Measurements from ENCODE around the gene VPS26B. TPM values are rescaled to one million over a fixed set of nuclear protein-coding genes. Genes with fewer than 3 reads are reported as not detected.

The VPS26B gene
- total and polyA plus RNA-seq, 9 donors, result 19.4 to 46.5 (median 36.3) TPM

DNA sequence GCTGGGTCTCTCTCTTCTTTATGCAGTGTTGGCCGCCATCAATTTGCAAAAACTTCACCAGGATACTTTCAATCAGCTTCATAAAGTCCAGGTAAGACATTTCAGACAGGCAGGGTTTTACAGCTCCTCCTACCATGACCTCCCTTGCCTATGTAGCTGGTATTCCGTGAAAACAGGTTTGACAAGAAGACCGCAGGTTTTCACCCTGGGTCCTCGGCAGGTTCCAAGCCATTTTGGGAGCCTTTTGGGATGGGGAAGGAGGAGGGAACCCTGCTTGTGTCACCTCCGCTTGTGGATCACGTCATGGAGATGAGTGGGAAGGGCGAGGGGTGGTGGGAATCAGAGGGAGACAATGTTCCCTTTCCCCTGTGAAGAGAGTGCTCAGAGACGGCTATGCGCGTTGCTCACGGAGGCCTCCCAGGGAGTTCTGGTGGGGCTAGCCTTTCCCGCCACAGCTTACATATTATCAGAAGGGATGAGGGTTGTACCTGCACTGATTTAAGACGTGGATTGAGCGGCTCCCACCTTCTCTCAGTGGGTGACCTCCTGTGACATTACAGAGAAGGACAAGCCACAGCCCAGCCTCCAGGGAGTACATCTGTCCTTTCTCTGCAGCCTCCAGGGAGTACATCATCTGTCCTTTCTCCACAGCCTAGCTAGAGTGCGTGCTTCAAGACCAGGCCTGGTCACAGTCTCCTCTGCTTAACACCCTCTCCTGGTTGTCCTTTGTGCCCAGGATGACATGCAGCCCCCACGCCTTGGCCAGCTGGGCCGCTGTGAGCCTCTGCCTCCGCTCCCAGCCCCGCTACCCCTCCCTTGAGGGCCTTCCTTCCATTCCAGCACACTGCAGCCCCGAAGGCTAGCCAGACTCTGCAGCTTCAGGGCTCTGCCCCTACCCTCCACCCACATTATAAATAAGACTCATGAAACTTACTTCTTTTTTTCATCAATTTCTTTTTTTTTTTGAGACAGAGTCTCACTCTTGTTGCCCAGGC lies 68.9 kb downstream of the VPS26B start:
- DNase-seq, result no peak
- intact Hi-C loops (cut with DNase I), result no loop called here
- Histone ChIP-seq H3K27me3 (no peaks in the 10 kb centered on the region), H3K9me3 (no peaks in the 10 kb centered on the region), H3K36me3 (no peaks in the 10 kb centered on the region), H3K4me1 (ENCODE audit: insufficient read depth) (no peaks in the 10 kb centered on the region), H3K27ac (no peak overlapping the region), H3K4me3 (no peak overlapping the region)
- WGBS, 3 donors, result 80 to 82% (median 81%) methylated on average over 20 of the region's 20 CpGs
- TF ChIP-seq POLR2A (IDR thresholded peaks at IDR 0.05), result no peak

DNA sequence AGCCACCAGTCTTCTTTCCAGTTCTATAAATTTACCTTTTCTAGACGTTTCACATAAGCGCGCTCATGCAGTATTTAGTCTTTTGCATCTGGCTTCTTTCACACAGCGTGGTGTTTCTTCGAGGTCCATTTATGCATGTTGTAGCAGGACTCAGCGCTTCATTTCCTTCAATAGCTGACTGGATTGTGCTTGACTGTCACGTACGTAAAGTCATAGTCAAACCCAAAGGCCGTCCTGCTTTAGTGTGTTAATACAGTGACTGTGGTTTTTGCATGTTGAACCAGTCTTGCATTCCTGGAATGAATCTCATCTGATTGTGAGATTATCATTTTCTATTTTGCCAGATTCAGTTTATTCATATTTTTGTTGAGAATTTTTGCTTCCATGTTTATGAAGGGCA lies 70.2 kb downstream of the VPS26B start:
- intact Hi-C loops (cut with DNase I), result no loop called here
- TF ChIP-seq, protein P1, sequence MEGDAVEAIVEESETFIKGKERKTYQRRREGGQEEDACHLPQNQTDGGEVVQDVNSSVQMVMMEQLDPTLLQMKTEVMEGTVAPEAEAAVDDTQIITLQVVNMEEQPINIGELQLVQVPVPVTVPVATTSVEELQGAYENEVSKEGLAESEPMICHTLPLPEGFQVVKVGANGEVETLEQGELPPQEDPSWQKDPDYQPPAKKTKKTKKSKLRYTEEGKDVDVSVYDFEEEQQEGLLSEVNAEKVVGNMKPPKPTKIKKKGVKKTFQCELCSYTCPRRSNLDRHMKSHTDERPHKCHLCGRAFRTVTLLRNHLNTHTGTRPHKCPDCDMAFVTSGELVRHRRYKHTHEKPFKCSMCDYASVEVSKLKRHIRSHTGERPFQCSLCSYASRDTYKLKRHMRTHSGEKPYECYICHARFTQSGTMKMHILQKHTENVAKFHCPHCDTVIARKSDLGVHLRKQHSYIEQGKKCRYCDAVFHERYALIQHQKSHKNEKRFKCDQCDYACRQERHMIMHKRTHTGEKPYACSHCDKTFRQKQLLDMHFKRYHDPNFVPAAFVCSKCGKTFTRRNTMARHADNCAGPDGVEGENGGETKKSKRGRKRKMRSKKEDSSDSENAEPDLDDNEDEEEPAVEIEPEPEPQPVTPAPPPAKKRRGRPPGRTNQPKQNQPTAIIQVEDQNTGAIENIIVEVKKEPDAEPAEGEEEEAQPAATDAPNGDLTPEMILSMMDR (IDR thresholded peaks at IDR 0.05), result no peak
- TF ChIP-seq EP300 (IDR thresholded peaks at IDR 0.05) (no peak), POLR2A (IDR thresholded peaks at IDR 0.05) (no peak)
- DNase-seq, result no peak
- WGBS, 3 donors, result 80 to 92% (median 83%) methylated on average over 9 of the region's 9 CpGs
- H3K4me1 ChIP-seq (ENCODE audit: insufficient read depth), result no peaks in the 10 kb centered on the region
- H3K36me3 ChIP-seq, result no peaks in the 10 kb centered on the region
- no peak overlapping the region for H3K27ac ChIP-seq
- no peak overlapping the region for H3K4me3 ChIP-seq
- H3K9me3 ChIP-seq, result no peaks in the 10 kb centered on the region
- no peaks in the 10 kb centered on the region for H3K27me3 ChIP-seq

Other genes starting within 250 kb of the VPS26B start
- 10 to 100 TPM; 32.5 to 95.0 (median 72.3) TPM for gene JAM3, start 155.6 kb upstream of the VPS26B start, total RNA-seq
- 10 to 100 TPM; 43.1 to 86.5 TPM for gene JAM3, start 155.6 kb upstream of the VPS26B start, polyA plus RNA-seq
- gene NCAPD3, start 704 bp upstream of the VPS26B start, total RNA-seq, result 10 to 100 TPM in 2 of 7 donors, 1 to 10 TPM in 5; 6.2 to 12.1 (median 9.9) TPM
- gene NCAPD3, start 704 bp upstream of the VPS26B start, polyA plus RNA-seq, result 1 to 10 TPM; 5.8 to 6.7 TPM
- 10 to 100 TPM; 41.0 to 69.0 (median 51.9) TPM for gene THYN1, start 28.7 kb downstream of the VPS26B start, total RNA-seq
- gene THYN1, start 28.7 kb downstream of the VPS26B start, polyA plus RNA-seq, result 10 to 100 TPM; 68.4 to 91.8 TPM
- gene ACAD8, start 28.9 kb downstream of the VPS26B start, total RNA-seq, result 10 to 100 TPM; 14.4 to 27.5 (median 20.4) TPM
- 10 to 100 TPM; 16.7 to 22.1 TPM for gene ACAD8, start 28.9 kb downstream of the VPS26B start, polyA plus RNA-seq
- gene GLB1L3, start 51.7 kb downstream of the VPS26B start, total RNA-seq, result under 1 TPM in 4 of 7 donors, not detected in 3; 0.11 to 0.20 (median 0.12) TPM
- gene GLB1L3, start 51.7 kb downstream of the VPS26B start, polyA plus RNA-seq, result under 1 TPM in 1 of 2 donors, not detected in 1; 0.07 TPM
- gene GLB1L2, start 107.3 kb downstream of the VPS26B start, total RNA-seq, result 10 to 100 TPM in 6 of 7 donors, 1 to 10 TPM in 1; 9.8 to 21.6 (median 15.6) TPM
- 10 to 100 TPM; 15.3 to 24.6 TPM for gene GLB1L2, start 107.3 kb downstream of the VPS26B start, polyA plus RNA-seq
- gene B3GAT1, start 187.6 kb downstream of the VPS26B start, total RNA-seq, result 1 to 10 TPM in 2 of 7 donors, under 1 TPM in 5; 0.18 to 1.4 (median 0.48) TPM
- gene B3GAT1, start 187.6 kb downstream of the VPS26B start, polyA plus RNA-seq, result under 1 TPM; 0.11 to 0.23 TPM